NCI-H1436 treated with DMSO at 0.1 percent for 48 hours (cell line): ENCODE results near the gene PAX6.

Experiments used
- DNase-seq: peaks from one replicate; lab custom pipeline; 2025; lab: John Stamatoyannopoulos, UW

PAX6 gene

GRCh38 chr11:31798057-31798553 is 13.0 kb downstream of the PAX6 start:
- DNase-seq, result no peak

- no peak for DNase-seq
Measured at GRCh38 chr11:31797190-31798056, 13.7 kb downstream of the PAX6 start.

GRCh38 chr11:31796499-31797189 is 14.5 kb downstream of the PAX6 start:
- no peak for DNase-seq

GRCh38 chr11:31795706-31796498 is 15.2 kb downstream of the PAX6 start:
- DNase-seq, result no peak

GRCh38 chr11:31794548-31794947 is 16.6 kb downstream of the PAX6 start:
- no peak for DNase-seq

- DNase-seq, result no peak
Measured at GRCh38 chr11:31793264-31793663, 17.9 kb downstream of the PAX6 start.

- DNase-seq, result no peak
Measured at GRCh38 chr11:31792456-31792855, 18.7 kb downstream of the PAX6 start.

- no peak for DNase-seq
Measured at GRCh38 chr11:31792036-31792435, 19.1 kb downstream of the PAX6 start.

GRCh38 chr11:31790649-31791048 is 20.5 kb downstream of the PAX6 start:
- DNase-seq, result no peak

GRCh38 chr11:31788085-31788484 is 23.0 kb downstream of the PAX6 start:
- no peak for DNase-seq

- no peak for DNase-seq
Measured at GRCh38 chr11:31786996-31787685, 24.0 kb downstream of the PAX6 start.

GRCh38 chr11:31784611-31785010 is 26.5 kb downstream of the PAX6 start:
- no peak for DNase-seq

- no peak for DNase-seq
Measured at GRCh38 chr11:31783252-31783651, 27.9 kb downstream of the PAX6 start.

GRCh38 chr11:31782257-31782656 is 28.9 kb downstream of the PAX6 start:
- no peak for DNase-seq

- no peak for DNase-seq
Measured at GRCh38 chr11:31780480-31780971, 30.6 kb downstream of the PAX6 start.

- no peak for DNase-seq
Measured at GRCh38 chr11:31780078-31780477, 31.0 kb downstream of the PAX6 start.

GRCh38 chr11:31779374-31779791 is 31.7 kb downstream of the PAX6 start:
- DNase-seq, result no peak

GRCh38 chr11:31772412-31772811 is 38.7 kb downstream of the PAX6 start:
- DNase-seq, result no peak

GRCh38 chr11:31770011-31770700 is 41.0 kb downstream of the PAX6 start:
- DNase-seq, result no peak

GRCh38 chr11:31768749-31769640 is 42.1 kb downstream of the PAX6 start:
- no peak for DNase-seq
